Vagina (tissue), 2 donors: ENCODE measurements around the gene SRGAP3. TPM values are rescaled to one million over a fixed set of nuclear protein-coding genes. Genes with fewer than 3 reads are reported as not detected.

Experiments
- DNase-seq, 2 donors: peaks; one replicate each; pipeline ENCODE4 v3.0.0-alpha.2; 2017; ENCODE audit errors: extremely low spot score in 2 of 2
- H3K27ac ChIP-seq: fragments of 200-600 bp; sonication (generic); one replicate; pipeline ENCODE4 v1.5.1; 2019
- H3K27me3 ChIP-seq: fragments of 200-600 bp; sonication (generic); one replicate; pipeline ENCODE4 v1.5.1; 2019
- H3K36me3 ChIP-seq, 2 donors: fragments of 200-600 bp; sonication (generic); one replicate each; pipeline ENCODE4 v1.5.1; 2017 to 2019
- H3K4me1 ChIP-seq: fragments of 200-600 bp; sonication (generic); one replicate; pipeline ENCODE4 v1.5.1; 2019
- H3K4me3 ChIP-seq, 2 donors: fragments of 200-600 bp; sonication (generic); 1 replicate in 1 of 2; 2 replicates in 1 of 2; pipeline ENCODE4 v1.5.1; 2016 to 2019
- H3K9me3 ChIP-seq: fragments of 200-600 bp; sonication (generic); one replicate; pipeline ENCODE4 v1.5.1; 2019
- POLR2A ChIP-seq, 2 donors: fragments of 450-650 bp; IDR thresholded peaks; one replicate each; pipeline ENCODE4 v1.6.1; 2017; ENCODE audit warnings: antibody characterized with exemption in 2 of 2, mild to moderate bottlenecking in 2 of 2, moderate library complexity in 2 of 2
- POLR2AphosphoS5 ChIP-seq, 2 donors: sonication (generic); formaldehyde crosslinking; IDR thresholded peaks; one replicate each; pipeline ENCODE4 v1.9.0; 2017; ENCODE audit warnings: antibody characterized with exemption in 2 of 2, mild to moderate bottlenecking in 2 of 2, low read depth in 1 of 2; ENCODE audit not compliant: insufficient read depth in 1 of 2
- intact Hi-C: fragments of 100-400 bp; cut with DNase I; formaldehyde crosslinking; loops from one replicate; pipeline ENCODE4 v1.15.1; 2023
- total RNA-seq: library from RNA; depleted of rRNA; stranded (reverse); fragments of >200 nt; gene quantifications from one replicate; pipeline ENCODE4 v1.2.3, GENCODE V29; 2016
- TF ChIP-seq, protein P1 (sequence below), 3 experiments: fragments of 450-650 bp in 2 of 3; fragments of 200-600 bp in 1 of 3; sonication (generic) in 1 of 3; IDR thresholded peaks; one replicate each; pipeline ENCODE4 v1.5.1; 2017 to 2019; ENCODE audit warnings: antibody characterized with exemption in 3 of 3, mild to moderate bottlenecking in 2 of 3, moderate library complexity in 2 of 3

SRGAP3 gene
- total RNA-seq, 1 donor from 2014 or later = 20.6 TPM

DNA sequence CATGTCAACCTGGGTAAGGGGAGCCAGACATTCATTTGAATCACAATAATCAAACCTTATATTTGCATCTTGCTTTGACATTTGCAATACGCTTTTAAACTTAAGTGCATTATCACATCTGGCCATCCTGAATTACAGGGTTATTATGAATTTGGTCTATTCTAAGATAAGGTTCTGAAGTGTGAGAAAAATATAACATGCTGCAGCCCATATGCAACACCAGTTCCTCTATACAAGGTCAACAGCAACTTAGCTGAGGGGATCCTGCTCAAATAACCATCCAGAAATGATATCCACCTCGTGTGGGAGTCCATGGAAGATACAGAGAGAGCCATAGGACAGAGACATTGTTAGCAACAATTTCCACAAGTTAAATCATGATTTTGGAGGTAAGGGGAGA is 213.5 kb downstream of the SRGAP3 start:
- DNase-seq = no peak
- H3K36me3 ChIP-seq = no peaks in the 10 kb centered on the region
- no peaks in the 10 kb centered on the region for H3K27me3 ChIP-seq
- peaks cover 15% of the 10 kb centered on the region for H3K4me1 ChIP-seq
- intact Hi-C loops = no loop called here
- H3K9me3 ChIP-seq = no peaks in the 10 kb centered on the region
- TF ChIP-seq, protein P1, sequence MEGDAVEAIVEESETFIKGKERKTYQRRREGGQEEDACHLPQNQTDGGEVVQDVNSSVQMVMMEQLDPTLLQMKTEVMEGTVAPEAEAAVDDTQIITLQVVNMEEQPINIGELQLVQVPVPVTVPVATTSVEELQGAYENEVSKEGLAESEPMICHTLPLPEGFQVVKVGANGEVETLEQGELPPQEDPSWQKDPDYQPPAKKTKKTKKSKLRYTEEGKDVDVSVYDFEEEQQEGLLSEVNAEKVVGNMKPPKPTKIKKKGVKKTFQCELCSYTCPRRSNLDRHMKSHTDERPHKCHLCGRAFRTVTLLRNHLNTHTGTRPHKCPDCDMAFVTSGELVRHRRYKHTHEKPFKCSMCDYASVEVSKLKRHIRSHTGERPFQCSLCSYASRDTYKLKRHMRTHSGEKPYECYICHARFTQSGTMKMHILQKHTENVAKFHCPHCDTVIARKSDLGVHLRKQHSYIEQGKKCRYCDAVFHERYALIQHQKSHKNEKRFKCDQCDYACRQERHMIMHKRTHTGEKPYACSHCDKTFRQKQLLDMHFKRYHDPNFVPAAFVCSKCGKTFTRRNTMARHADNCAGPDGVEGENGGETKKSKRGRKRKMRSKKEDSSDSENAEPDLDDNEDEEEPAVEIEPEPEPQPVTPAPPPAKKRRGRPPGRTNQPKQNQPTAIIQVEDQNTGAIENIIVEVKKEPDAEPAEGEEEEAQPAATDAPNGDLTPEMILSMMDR (IDR thresholded peaks at IDR 0.05) = no peak
- no peak for TF ChIP-seq POLR2AphosphoS5 (IDR thresholded peaks at IDR 0.05; ENCODE audit: insufficient read depth in 1 of 2, low read depth in 1 of 2)
- H3K27ac ChIP-seq = no peak overlapping the region
- no peak overlapping the region for H3K4me3 ChIP-seq

DNA sequence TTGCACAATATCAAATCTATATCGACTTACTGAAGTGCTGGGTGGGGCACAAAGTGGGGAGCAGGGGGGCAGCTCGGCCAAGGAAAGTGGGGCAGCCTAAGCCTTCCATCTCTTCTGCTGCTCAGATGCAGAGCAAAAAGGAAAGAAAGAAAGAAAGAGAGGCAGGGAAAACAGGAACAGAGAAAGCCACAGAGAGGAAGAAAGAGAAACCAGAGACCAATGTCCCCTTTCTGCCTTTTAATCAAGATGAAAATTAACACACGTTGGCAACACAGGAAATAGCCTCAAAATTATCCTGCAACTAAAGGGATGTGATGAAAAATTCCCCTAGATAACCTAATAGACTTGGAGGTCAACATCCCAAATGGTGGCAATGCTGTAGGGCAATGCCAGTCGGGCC is 214.0 kb downstream of the SRGAP3 start:
- H3K27me3 ChIP-seq = no peaks in the 10 kb centered on the region
- no peak overlapping the region for H3K4me3 ChIP-seq
- intact Hi-C loops = no loop called here
- peaks cover 15% of the 10 kb centered on the region for H3K4me1 ChIP-seq
- H3K27ac ChIP-seq = no peak overlapping the region
- DNase-seq = no peak
- no peaks in the 10 kb centered on the region for H3K36me3 ChIP-seq
- H3K9me3 ChIP-seq = no peaks in the 10 kb centered on the region
- no peak for TF ChIP-seq POLR2A (IDR thresholded peaks at IDR 0.05)
- TF ChIP-seq, protein P1 (IDR thresholded peaks at IDR 0.05) = no peak
- no peak for TF ChIP-seq POLR2AphosphoS5 (IDR thresholded peaks at IDR 0.05; ENCODE audit: insufficient read depth in 1 of 2, low read depth in 1 of 2)

DNA sequence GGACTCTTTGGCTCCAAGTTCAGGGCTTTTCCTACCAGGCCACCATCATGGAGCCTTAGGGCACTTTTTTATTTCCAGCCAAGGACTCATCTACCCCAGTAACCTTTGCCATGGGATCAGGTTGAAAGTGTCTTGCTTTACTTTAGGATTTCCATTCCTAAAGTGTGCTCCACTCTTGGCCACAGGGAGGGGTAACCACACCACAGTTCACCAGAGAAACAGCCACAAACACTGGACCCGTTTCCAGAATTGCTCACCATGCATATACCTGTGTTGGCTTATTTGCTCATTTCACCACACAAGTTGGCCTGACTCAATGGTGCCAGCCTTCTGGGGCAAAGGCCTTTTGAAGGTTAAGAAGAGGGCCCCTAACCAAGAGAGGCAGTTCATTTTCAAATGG is 215.6 kb downstream of the SRGAP3 start:
- TF ChIP-seq, protein P1 (IDR thresholded peaks at IDR 0.05) = no peak
- TF ChIP-seq POLR2AphosphoS5 (IDR thresholded peaks at IDR 0.05; ENCODE audit: insufficient read depth in 1 of 2, low read depth in 1 of 2) (no peak), POLR2A (IDR thresholded peaks at IDR 0.05) (no peak)
- DNase-seq = no peak
- intact Hi-C loops = no loop called here
- Histone ChIP-seq H3K4me1 (peaks cover 15% of the 10 kb centered on the region), H3K4me3 (no peak overlapping the region), H3K27ac (no peak overlapping the region), H3K27me3 (no peaks in the 10 kb centered on the region), H3K36me3 (no peaks in the 10 kb centered on the region), H3K9me3 (no peaks in the 10 kb centered on the region)

DNA sequence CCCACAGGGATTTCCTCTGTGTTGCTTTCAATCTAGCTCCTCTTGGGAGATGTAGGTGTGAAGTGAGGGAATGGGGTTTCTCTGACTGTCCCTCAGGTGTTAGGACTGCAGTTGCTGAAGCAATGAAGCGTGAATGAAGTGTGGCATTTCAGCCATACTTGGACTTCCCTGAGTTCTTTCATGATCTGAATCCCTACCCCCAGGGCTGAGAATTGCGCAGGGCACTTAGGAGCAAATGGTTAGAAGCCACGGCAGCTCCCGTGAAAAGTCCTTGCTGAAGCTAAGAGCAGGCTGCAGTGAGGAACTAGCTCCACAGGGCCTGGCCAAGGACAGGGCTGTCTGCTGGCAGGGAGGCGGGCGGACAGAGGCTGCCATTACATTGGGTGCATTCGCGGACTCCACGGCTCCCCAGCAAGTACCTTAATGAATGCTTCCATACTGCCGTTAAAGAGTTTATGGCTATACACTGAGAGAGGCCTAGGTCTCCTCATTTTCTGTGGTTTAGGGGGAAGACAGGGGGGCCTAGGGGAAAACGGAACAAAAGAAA is 217.1 kb downstream of the SRGAP3 start:
- H3K27ac ChIP-seq = no peak overlapping the region
- intact Hi-C loops = no loop called here
- no peaks in the 10 kb centered on the region for H3K27me3 ChIP-seq
- no peak for DNase-seq
- no peak for TF ChIP-seq POLR2AphosphoS5 (IDR thresholded peaks at IDR 0.05; ENCODE audit: insufficient read depth in 1 of 2, low read depth in 1 of 2)
- TF ChIP-seq, protein P1 (IDR thresholded peaks at IDR 0.05) = no peak
- no peak for TF ChIP-seq POLR2A (IDR thresholded peaks at IDR 0.05)
- peaks cover 10% of the 10 kb centered on the region for H3K4me1 ChIP-seq
- H3K9me3 ChIP-seq = no peaks in the 10 kb centered on the region
- no peak overlapping the region for H3K4me3 ChIP-seq
- H3K36me3 ChIP-seq = no peaks in the 10 kb centered on the region

DNA sequence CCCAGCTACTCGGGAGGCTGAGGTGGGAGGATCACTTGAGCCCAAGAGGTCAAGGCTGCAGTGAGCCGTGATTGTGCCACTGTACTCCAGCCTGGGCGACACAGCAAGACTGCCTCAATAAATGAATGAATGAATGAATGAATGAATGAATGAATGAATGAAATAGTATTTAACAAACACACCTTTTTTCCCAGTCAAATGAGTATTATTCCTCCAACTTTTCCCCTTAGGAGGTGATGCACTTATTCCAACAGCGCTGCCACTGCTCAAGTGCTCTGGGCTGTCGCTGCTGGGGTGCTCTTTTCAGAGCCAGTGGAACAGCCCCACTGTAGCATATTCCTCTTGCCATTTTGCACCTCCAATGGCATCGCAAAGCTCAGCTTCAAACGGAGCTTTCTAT is 219.4 kb downstream of the SRGAP3 start:
- H3K4me3 ChIP-seq = no peak overlapping the region

More for the DNA sequence above, 219.4 kb downstream of the SRGAP3 start:
- no peaks in the 10 kb centered on the region for H3K4me1 ChIP-seq
- no peak for DNase-seq
- no peaks in the 10 kb centered on the region for H3K27me3 ChIP-seq
- no peaks in the 10 kb centered on the region for H3K36me3 ChIP-seq
- intact Hi-C loops = no loop called here
- H3K9me3 ChIP-seq = no peaks in the 10 kb centered on the region
- H3K27ac ChIP-seq = no peak overlapping the region
- TF ChIP-seq, protein P1 (IDR thresholded peaks at IDR 0.05) = no peak
- TF ChIP-seq POLR2A (IDR thresholded peaks at IDR 0.05) = no peak
- no peak for TF ChIP-seq POLR2AphosphoS5 (IDR thresholded peaks at IDR 0.05; ENCODE audit: insufficient read depth in 1 of 2, low read depth in 1 of 2)
